ENCODE data around the gene ITIH5.
"Not testable (repeated sequence)": the region's sequence is repeated elsewhere in the genome, so short reads cannot be mapped to it uniquely, and the experiment has no call there.

ITIH5 gene

DNA sequence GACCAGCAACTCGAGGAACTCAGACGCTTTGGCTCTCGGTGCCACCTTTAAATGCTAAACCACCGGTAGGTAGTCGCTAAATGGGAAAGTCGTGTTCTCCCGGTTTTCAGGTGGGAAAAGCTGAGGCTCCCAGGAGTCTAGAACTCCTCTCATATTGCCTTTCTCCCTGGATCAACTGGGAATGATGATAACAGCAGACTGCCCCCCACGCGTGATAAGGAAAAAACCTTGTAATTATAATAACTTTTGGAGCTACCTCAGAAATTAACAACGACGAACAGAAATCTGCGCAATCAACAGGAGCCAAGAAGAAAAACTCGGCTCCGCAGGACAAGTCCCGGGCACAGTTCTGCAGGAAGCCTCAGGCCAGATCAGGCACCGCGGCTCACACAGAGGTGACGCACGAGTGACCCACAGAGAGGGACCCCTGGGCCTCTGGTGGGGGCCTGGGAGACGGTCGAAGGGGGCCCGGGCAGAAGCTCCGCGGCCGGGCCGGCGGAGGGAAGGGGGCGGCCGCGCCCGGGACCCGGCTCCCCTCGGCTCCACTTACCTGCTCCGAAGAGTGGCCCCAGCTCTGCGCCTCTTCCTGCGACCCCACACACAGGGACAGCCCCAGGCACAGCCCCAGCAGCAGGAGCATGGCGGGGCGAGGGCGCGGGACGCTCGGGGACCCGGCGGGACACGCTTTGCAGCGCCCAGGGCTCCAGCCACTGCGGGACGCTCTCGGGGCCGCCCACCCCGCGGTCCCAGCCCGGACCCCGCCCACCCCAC, at the start of gene ITIH5:
Gene ITIH5, minus strand, starts transcription at position 714 of the 771 bp plus-strand sequence. Its CDS starts 74 bp downstream, at position 640.
- DNase-seq (ENCODE audit: low read depth) = no peak
- H3K4me3 ChIP-seq (ENCODE audit: low read depth, low read length) = no peak within 1 kb of the TSS
- TF ChIP-seq, protein P1, sequence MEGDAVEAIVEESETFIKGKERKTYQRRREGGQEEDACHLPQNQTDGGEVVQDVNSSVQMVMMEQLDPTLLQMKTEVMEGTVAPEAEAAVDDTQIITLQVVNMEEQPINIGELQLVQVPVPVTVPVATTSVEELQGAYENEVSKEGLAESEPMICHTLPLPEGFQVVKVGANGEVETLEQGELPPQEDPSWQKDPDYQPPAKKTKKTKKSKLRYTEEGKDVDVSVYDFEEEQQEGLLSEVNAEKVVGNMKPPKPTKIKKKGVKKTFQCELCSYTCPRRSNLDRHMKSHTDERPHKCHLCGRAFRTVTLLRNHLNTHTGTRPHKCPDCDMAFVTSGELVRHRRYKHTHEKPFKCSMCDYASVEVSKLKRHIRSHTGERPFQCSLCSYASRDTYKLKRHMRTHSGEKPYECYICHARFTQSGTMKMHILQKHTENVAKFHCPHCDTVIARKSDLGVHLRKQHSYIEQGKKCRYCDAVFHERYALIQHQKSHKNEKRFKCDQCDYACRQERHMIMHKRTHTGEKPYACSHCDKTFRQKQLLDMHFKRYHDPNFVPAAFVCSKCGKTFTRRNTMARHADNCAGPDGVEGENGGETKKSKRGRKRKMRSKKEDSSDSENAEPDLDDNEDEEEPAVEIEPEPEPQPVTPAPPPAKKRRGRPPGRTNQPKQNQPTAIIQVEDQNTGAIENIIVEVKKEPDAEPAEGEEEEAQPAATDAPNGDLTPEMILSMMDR (conservative IDR thresholded peaks at IDR 0.05; ENCODE audit: low read depth, low read length) = no peak

- DNase-seq (ENCODE audit: low read depth) = no peak
- TF ChIP-seq, protein P1 (conservative IDR thresholded peaks at IDR 0.05; ENCODE audit: low read depth, low read length) = no peak
- H3K4me3 ChIP-seq (ENCODE audit: low read depth, low read length) = no peak overlapping the region
These were observed 48.7 kb upstream of the ITIH5 start for GRCh38 chr10:7715515-7715914.

DNA sequence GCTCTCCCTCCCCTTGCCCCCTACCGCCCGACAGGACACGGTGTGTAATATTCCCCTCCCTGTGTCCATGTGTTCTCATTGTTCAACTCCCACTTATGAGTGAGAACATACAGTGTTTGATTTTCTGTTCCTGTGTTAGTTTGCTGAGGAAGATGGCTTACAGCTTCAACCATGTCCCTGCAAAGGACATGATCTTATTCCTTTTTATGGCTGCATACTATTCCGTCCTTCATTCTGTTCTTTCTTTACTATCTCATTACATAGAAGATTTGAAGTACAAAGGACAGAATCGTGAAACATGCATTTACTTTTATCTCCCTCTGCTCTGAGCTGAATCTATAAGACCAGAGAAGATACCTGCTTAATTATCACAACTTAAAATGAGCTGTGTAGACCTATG, 44.3 kb upstream of the ITIH5 start:
- not testable (repeated sequence) for DNase-seq (ENCODE audit: low read depth); H3K4me3 ChIP-seq (ENCODE audit: low read depth, low read length)

- TF ChIP-seq, protein P1 (conservative IDR thresholded peaks at IDR 0.05; ENCODE audit: low read depth, low read length) = no peak
- no peak for DNase-seq (ENCODE audit: low read depth)
- no peak overlapping the region for H3K4me3 ChIP-seq (ENCODE audit: low read depth, low read length)
These were observed 43.7 kb upstream of the ITIH5 start for GRCh38 chr10:7710446-7710845.

DNA sequence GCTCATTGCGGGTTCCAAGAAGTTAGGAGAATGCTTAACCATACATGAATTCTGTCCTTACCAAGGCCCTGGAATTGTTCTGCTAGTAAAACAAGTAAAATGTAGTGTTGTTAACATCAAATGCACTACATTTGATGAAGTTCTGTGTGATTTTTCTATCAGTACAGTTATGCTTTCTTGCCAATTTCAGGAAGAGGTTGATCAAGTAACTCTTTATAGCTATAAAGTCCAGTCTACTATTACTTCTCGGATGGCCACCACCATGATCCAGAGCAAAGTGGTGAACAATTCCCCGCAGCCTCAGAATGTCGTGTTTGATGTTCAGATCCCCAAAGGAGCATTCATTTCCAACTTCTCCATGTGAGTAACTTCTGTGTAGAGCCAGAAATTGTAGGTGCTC, 42.1 kb upstream of the ITIH5 start:
- TF ChIP-seq, protein P1 (conservative IDR thresholded peaks at IDR 0.05; ENCODE audit: low read depth, low read length) = no peak
- no peak overlapping the region for H3K4me3 ChIP-seq (ENCODE audit: low read depth, low read length)
- no peak for DNase-seq (ENCODE audit: low read depth)

- no peak overlapping the region for H3K4me3 ChIP-seq (ENCODE audit: low read depth, low read length)
- no peak for DNase-seq (ENCODE audit: low read depth)
- TF ChIP-seq, protein P1 (conservative IDR thresholded peaks at IDR 0.05; ENCODE audit: low read depth, low read length) = no peak
These were observed 41.3 kb upstream of the ITIH5 start for GRCh38 chr10:7707858-7708622.

- TF ChIP-seq, protein P1 (conservative IDR thresholded peaks at IDR 0.05; ENCODE audit: low read depth, low read length) = no peak
- DNase-seq (ENCODE audit: low read depth) = no peak
- H3K4me3 ChIP-seq (ENCODE audit: low read depth, low read length) = no peak overlapping the region
These were observed 40.3 kb upstream of the ITIH5 start for GRCh38 chr10:7707102-7707501.

Data from choroid plexus epithelial cell (primary cell).